Frontal cortex (tissue), 4 donors: ENCODE data around the gene GGA1. TPM values are rescaled to one million over a fixed set of nuclear protein-coding genes. Genes with fewer than 3 reads are reported as not detected.

ENCODE experiments used
- DNase-seq, 2 donors: peaks; one replicate each; pipeline ENCODE4 v3.0.0; 2012; ENCODE audit warnings: low spot score in 2 of 2
- FAIRE-seq: peaks from 2 replicates; lab custom pipeline; 2012; peaks lifted over from hg19 to GRCh38; lab: Jason Lieb, UNC
- total RNA-seq: library from RNA; depleted of rRNA; stranded (reverse); fragments of >200 nt; gene quantifications from one replicate; pipeline ENCODE4 v1.2.3, GENCODE V29; 2014
- donor health status: control.
- donor health status: control.
- donor health status: control.

The GGA1 gene
- total RNA-seq: 34.2 TPM

- no peak for FAIRE-seq
- DNase-seq: peak; percentile 94 to 96
Measured at GRCh38 chr22:37608477-37609239, at the start of gene GGA1. GGA1 (plus strand) TSS chr22:37608834; CDS start chr22:37608861, 27 bp downstream.

DNA sequence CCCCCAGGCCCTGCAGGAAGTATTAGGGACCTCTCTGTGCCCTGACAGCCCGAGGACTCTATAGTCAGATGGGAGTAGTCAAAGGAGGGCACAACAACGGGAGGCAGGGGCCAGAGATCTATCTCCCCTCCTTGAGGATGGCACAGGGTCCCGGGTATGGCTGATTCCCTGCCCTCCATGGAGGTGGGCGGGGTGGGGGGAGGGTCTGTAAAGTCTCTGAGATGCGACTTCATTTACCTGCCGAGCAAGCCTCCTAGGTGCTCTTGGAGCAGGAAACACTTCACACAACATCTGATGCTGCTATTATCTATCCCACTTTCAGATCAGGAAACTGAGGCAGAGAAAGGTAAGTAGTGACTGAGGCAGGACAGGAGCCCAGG lies 49.1 kb upstream of the GGA1 start:
- FAIRE-seq (no peak), DNase-seq (peak in 1 of 2 donors; percentile 14)

- DNase-seq (peak; percentile 87 to 89), FAIRE-seq (no peak)
Measured at GRCh38 chr22:37559901-37560607, 48.6 kb upstream of the GGA1 start, which contains the start of gene CDC42EP1. CDC42EP1 (plus strand) TSS chr22:37560480; CDS start chr22:37566350, 5,870 bp downstream.

DNA sequence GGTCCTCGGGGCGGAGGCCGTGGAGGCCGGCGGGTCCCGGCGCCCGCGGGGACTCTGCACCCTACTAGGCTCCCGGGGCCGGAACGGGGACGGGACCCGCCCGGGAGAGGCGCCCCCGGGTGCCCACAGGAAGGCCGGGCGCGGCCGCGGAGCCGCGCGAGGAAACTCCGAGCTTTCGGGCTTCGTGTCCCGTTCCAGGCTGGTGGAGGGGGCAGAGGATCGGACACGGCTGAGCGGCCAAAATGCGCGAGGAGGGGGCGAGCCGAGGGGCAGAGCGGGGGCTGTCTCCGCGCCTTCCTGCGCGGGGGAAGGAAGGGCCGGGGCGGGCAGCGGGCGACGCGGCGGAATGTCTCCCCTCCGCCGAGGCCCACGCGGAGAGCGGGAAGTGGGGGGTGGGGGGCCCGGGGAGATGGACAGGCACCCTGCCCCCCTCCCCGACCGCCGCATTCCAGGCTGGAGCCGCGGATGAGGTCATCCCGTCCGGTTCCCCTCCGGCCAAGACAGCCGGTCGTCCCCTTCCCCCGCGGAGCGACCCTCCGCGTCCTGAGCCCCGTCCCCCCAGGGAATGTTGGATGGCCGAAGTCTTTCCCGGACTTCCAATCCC lies 47.9 kb upstream of the GGA1 start:
- FAIRE-seq (no peak), DNase-seq (peak in 1 of 2 donors; percentile 52)

GRCh38 chr22:37561212-37562048 lies 47.2 kb upstream of the GGA1 start:
- DNase-seq (peak; percentile 85 to 86), FAIRE-seq (no peak)

GRCh38 chr22:37562049-37562875 lies 46.4 kb upstream of the GGA1 start:
- FAIRE-seq (no peak), DNase-seq (peak in 1 of 2 donors; percentile 7)

- FAIRE-seq (peak; percentile 78), DNase-seq (peak; percentile 63 to 73)
Measured at GRCh38 chr22:37563153-37564081, 45.2 kb upstream of the GGA1 start.

- no peak for FAIRE-seq
Measured at GRCh38 chr22:37564111-37564711, 44.4 kb upstream of the GGA1 start.

DNA sequence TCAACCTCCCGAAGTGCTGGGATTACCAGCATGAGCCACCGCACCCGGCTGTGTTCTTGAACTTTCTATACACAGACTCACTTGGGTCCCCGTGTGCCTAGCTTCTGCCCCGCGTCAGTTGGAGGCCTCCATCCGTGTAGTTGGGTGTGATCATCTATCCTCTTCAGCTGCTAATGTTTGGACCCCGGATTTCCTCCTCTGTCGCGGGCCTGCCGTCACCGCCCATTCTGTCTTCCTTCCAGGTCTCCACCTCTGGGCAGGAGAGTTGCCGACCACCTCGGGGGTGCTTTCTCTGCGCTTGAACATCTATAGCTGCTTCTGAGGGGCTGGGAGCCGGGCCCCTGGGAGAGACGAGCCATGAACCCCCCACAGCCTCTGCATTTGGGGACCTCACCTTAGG lies 42.8 kb upstream of the GGA1 start:
- DNase-seq (no peak), FAIRE-seq (no peak)

More at GRCh38 chr22:37564111-37564711, 44.4 kb upstream of the GGA1 start:
- peak; percentile 11 to 28 for DNase-seq

DNA sequence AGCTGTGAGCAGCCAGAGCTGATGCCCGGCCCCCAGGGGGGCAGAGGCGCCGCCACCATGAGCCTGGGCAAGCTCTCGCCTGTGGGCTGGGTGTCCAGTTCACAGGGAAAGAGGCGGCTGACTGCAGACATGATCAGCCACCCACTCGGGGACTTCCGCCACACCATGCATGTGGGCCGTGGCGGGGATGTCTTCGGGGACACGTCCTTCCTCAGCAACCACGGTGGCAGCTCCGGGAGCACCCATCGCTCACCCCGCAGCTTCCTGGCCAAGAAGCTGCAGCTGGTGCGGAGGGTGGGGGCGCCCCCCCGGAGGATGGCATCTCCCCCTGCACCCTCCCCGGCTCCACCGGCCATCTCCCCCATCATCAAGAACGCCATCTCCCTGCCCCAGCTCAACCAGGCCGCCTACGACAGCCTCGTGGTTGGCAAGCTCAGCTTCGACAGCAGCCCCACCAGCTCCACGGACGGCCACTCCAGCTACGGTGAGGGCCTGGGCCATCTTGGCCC lies 42.3 kb upstream of the GGA1 start:
- no peak for FAIRE-seq

DNA sequence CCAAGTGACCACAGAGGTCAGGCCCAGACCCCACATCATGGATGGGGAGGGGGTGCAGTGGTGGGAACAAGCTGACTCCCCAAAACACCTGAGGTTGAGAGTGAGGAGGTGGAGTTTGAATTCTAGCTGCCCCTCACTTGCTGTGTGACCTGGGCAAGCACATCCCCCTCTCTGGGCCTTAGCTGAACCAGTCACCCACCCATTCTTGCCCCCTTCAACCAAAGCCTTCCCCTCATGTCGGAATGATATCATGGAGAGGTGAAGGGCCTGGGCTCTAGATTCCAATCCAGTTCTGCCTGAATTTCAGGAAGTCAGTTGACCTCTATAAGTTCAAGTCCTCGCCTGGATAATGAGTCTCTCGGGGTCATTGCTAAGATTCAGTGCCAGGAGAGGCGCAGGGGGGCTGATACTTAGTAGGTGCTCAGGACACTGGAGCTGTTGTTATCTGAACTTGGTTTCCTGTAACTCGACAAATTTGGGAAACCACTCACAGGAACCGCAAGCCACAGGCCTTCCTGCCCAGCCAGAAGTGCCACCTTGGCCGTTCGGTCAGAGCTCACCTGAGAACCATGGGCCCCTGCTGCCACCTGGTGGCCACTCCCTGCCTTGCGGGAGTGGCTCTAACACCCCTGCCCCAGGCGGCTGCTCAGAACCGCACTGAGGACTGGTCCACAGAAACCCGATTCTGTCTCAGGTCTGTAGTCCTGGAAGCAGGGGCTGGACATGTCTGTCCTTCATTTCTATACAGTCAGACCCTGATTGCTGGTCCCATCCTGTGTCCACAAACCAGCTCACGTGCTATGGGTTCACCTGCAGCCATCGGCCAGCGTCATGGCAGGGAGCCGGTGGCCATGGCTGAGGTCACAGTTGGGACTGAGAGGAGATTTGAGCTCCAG lies 41.5 kb upstream of the GGA1 start:
- DNase-seq (peak; percentile 70 to 85), FAIRE-seq (no peak)

More for the DNA sequence above, 42.3 kb upstream of the GGA1 start:
- peak; percentile 31 to 37 for DNase-seq

GRCh38 chr22:37568012-37568411 lies 40.6 kb upstream of the GGA1 start:
- FAIRE-seq (no peak), DNase-seq (peak in 1 of 2 donors; percentile 10)

GRCh38 chr22:37568448-37569008 lies 40.1 kb upstream of the GGA1 start:
- no peak for FAIRE-seq
- no peak for DNase-seq

- DNase-seq (peak; percentile 51 to 65), FAIRE-seq (no peak)
Measured at GRCh38 chr22:37569009-37569920, 39.4 kb upstream of the GGA1 start.
